ENCODE data around the gene CIAO1. TPM values are rescaled to one million over a fixed set of nuclear protein-coding genes. Genes with fewer than 3 reads are reported as not detected.

Gene CIAO1
- total RNA-seq, 1 donor from 2014 or later: 58.6 TPM

- no peak overlapping the region for H2AFZ ChIP-seq (ENCODE audit: low read depth, low read length)
- Mint-ChIP-seq H3K36me3 (ENCODE audit: low read depth, unreplicated experiment) (no peaks in the 10 kb centered on the region), H3K4me3 (ENCODE audit: unreplicated experiment) (no peak overlapping the region), H3K27ac (ENCODE audit: unreplicated experiment) (no peak overlapping the region), H3K27me3 (ENCODE audit: low read depth, unreplicated experiment) (peaks cover 26% of the 10 kb centered on the region), H3K4me1 (ENCODE audit: low read depth, unreplicated experiment) (peaks cover 8% of the 10 kb centered on the region), H3K9me3 (ENCODE audit: unreplicated experiment) (no peaks in the 10 kb centered on the region)
- no peak overlapping the region for H3K9ac ChIP-seq (ENCODE audit: low read length)
- DNase-seq (ENCODE audit: low read depth): no peak
- H3K27me3 ChIP-seq (ENCODE audit: insufficient read depth, low read length): peaks cover 15% of the 10 kb centered on the region
- H3K27ac ChIP-seq (ENCODE audit: low read depth, low read length): no peak overlapping the region
- no peaks in the 10 kb centered on the region for H4K20me1 ChIP-seq (ENCODE audit: insufficient read depth, low read length)
- no peak for FAIRE-seq
- no peaks in the 10 kb centered on the region for H3K9me3 ChIP-seq (ENCODE audit: insufficient read depth, low read depth, low read length)
- no peak overlapping the region for H3K4me3 ChIP-seq (ENCODE audit: insufficient read depth, low read depth, low read length)
- TF ChIP-seq EZH2 (IDR thresholded peaks at IDR 0.05; ENCODE audit: insufficient read depth, low read length): no peak
- TF ChIP-seq, protein P1, sequence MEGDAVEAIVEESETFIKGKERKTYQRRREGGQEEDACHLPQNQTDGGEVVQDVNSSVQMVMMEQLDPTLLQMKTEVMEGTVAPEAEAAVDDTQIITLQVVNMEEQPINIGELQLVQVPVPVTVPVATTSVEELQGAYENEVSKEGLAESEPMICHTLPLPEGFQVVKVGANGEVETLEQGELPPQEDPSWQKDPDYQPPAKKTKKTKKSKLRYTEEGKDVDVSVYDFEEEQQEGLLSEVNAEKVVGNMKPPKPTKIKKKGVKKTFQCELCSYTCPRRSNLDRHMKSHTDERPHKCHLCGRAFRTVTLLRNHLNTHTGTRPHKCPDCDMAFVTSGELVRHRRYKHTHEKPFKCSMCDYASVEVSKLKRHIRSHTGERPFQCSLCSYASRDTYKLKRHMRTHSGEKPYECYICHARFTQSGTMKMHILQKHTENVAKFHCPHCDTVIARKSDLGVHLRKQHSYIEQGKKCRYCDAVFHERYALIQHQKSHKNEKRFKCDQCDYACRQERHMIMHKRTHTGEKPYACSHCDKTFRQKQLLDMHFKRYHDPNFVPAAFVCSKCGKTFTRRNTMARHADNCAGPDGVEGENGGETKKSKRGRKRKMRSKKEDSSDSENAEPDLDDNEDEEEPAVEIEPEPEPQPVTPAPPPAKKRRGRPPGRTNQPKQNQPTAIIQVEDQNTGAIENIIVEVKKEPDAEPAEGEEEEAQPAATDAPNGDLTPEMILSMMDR (IDR thresholded peaks at IDR 0.05; ENCODE audit: insufficient read depth, low read depth, low read length): no peak
- no peak overlapping the region for H3K4me2 ChIP-seq (ENCODE audit: low read length)
- H3K4me1 ChIP-seq (ENCODE audit: insufficient read depth, low read length): peaks cover 25% of the 10 kb centered on the region
- H3K79me2 ChIP-seq (ENCODE audit: insufficient read depth, low read length): no peaks in the 10 kb centered on the region
- no peaks in the 10 kb centered on the region for H3K36me3 ChIP-seq (ENCODE audit: insufficient read depth, low read length)
These were observed 52.7 kb downstream of the CIAO1 start for GRCh38 chr2:96318723-96319122.

DNA sequence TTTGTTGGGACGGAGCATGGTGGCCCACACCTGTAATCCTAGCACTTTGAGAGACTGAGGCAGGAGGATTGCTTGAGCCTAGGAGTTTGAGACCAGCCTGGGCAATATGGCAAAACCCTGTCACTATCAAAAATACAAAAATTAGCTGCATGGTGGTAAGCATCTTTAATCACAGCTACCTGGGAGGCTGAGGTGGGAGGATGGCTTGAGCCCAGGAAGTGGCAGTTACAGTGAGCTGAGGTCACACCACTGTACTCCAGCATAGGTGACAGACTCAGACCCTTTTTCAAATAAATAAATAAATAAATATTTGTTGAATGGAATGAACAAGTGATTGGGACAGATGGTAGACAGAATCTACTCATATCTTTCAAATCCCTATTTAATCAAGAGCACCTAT lies 53.4 kb downstream of the CIAO1 start:
- H3K9me3 Mint-ChIP-seq (ENCODE audit: unreplicated experiment): no peaks in the 10 kb centered on the region
- DNase-seq (ENCODE audit: low read depth): no peak
- Histone ChIP-seq H3K4me3 (ENCODE audit: insufficient read depth, low read depth, low read length) (no peak overlapping the region), H3K27me3 (ENCODE audit: insufficient read depth, low read length) (peaks cover 15% of the 10 kb centered on the region), H3K27ac (ENCODE audit: low read depth, low read length) (no peak overlapping the region), H3K36me3 (ENCODE audit: insufficient read depth, low read length) (no peaks in the 10 kb centered on the region), H3K4me2 (ENCODE audit: low read length) (no peak overlapping the region), H3K9ac (ENCODE audit: low read length) (no peak overlapping the region), H3K9me3 (ENCODE audit: insufficient read depth, low read depth, low read length) (no peaks in the 10 kb centered on the region), H2AFZ (ENCODE audit: low read depth, low read length) (no peak overlapping the region), H3K4me1 (ENCODE audit: insufficient read depth, low read length) (peaks cover 25% of the 10 kb centered on the region), H3K79me2 (ENCODE audit: insufficient read depth, low read length) (no peaks in the 10 kb centered on the region), H4K20me1 (ENCODE audit: insufficient read depth, low read length) (no peaks in the 10 kb centered on the region)
- peaks cover 33% of the 10 kb centered on the region for H3K27me3 Mint-ChIP-seq (ENCODE audit: low read depth, unreplicated experiment)
- no peak overlapping the region for H3K4me3 Mint-ChIP-seq (ENCODE audit: unreplicated experiment)
- no peak for FAIRE-seq
- TF ChIP-seq, protein P1 (IDR thresholded peaks at IDR 0.05; ENCODE audit: insufficient read depth, low read depth, low read length): no peak
- TF ChIP-seq EZH2 (IDR thresholded peaks at IDR 0.05; ENCODE audit: insufficient read depth, low read length): no peak
- H3K36me3 Mint-ChIP-seq (ENCODE audit: low read depth, unreplicated experiment): no peaks in the 10 kb centered on the region
- H3K27ac Mint-ChIP-seq (ENCODE audit: unreplicated experiment): no peak overlapping the region
- peaks cover 8% of the 10 kb centered on the region for H3K4me1 Mint-ChIP-seq (ENCODE audit: low read depth, unreplicated experiment)

GRCh38 chr2:96320326-96320725 lies 54.3 kb downstream of the CIAO1 start:
- DNase-seq (ENCODE audit: low read depth) (no peak), FAIRE-seq (no peak)
- no peak for TF ChIP-seq EZH2 (IDR thresholded peaks at IDR 0.05; ENCODE audit: insufficient read depth, low read length)
- TF ChIP-seq, protein P1 (IDR thresholded peaks at IDR 0.05; ENCODE audit: insufficient read depth, low read depth, low read length): no peak
- no peaks in the 10 kb centered on the region for H4K20me1 ChIP-seq (ENCODE audit: insufficient read depth, low read length)
- Mint-ChIP-seq H3K9me3 (ENCODE audit: unreplicated experiment) (no peaks in the 10 kb centered on the region), H3K27me3 (ENCODE audit: low read depth, unreplicated experiment) (peaks cover 39% of the 10 kb centered on the region), H3K4me3 (ENCODE audit: unreplicated experiment) (no peak overlapping the region), H3K4me1 (ENCODE audit: low read depth, unreplicated experiment) (peaks cover 4% of the 10 kb centered on the region), H3K36me3 (ENCODE audit: low read depth, unreplicated experiment) (no peaks in the 10 kb centered on the region), H3K27ac (ENCODE audit: unreplicated experiment) (no peak overlapping the region)
- H3K79me2 ChIP-seq (ENCODE audit: insufficient read depth, low read length): no peaks in the 10 kb centered on the region
- no peak overlapping the region for H3K9ac ChIP-seq (ENCODE audit: low read length)
- no peaks in the 10 kb centered on the region for H3K9me3 ChIP-seq (ENCODE audit: insufficient read depth, low read depth, low read length)
- H3K4me2 ChIP-seq (ENCODE audit: low read length): no peak overlapping the region
- H3K4me1 ChIP-seq (ENCODE audit: insufficient read depth, low read length): peaks cover 20% of the 10 kb centered on the region
- no peaks in the 10 kb centered on the region for H3K36me3 ChIP-seq (ENCODE audit: insufficient read depth, low read length)
- H3K27ac ChIP-seq (ENCODE audit: low read depth, low read length): no peak overlapping the region
- H3K27me3 ChIP-seq (ENCODE audit: insufficient read depth, low read length): peaks cover 15% of the 10 kb centered on the region
- H3K4me3 ChIP-seq (ENCODE audit: insufficient read depth, low read depth, low read length): no peak overlapping the region
- no peak overlapping the region for H2AFZ ChIP-seq (ENCODE audit: low read depth, low read length)

All from astrocyte (in vitro differentiated cells and primary cell).